ENCODE results near the gene BMPR2.

GRCh38 chr2:202545523-202545922, 169.4 kb downstream of the BMPR2 start:
- TF ChIP-seq CTCF (IDR thresholded peaks at IDR 0.05; ENCODE audit: low read depth, low read length, poor library complexity, severe bottlenecking), result no peak
- TF ChIP-seq EZH2phosphoT487 (IDR thresholded peaks at IDR 0.05; ENCODE audit: borderline replicate concordance, low read length), result no peak

All from DOHH2 (cell line).